Pancreas (tissue), 10 donors: ENCODE data around the gene ESPNL. TPM values are rescaled to one million over a fixed set of nuclear protein-coding genes. Genes with fewer than 3 reads are reported as not detected.
A peak's percentile ranks its signal among the peaks of the same experiment; 100 is the strongest.

Experiments used
- ATAC-seq, 4 donors: fragments of 200-7000 bp; cut with Tn5 transposase; one replicate each; pipeline versions ENCODE4 v1.8.0 to v1.9.1; 2020; ENCODE audit warnings: mild to moderate bottlenecking in 4 of 4, moderate library complexity in 4 of 4
- DNase-seq, 6 donors: peaks; one replicate each; pipeline ENCODE4 v3.0.0-alpha.2; 2020
- FAIRE-seq: peaks from 2 replicates; lab custom pipeline; 2012; peaks lifted over from hg19 to GRCh38; lab: Jason Lieb, UNC
- H3K27ac ChIP-seq, 4 donors: fragments of 200-600 bp; sonication (generic); 1 replicate in 3 of 4; 2 replicates in 1 of 4; pipeline versions ENCODE4 v1.5.0 to v1.8.0; 2020
- H3K27me3 ChIP-seq, 4 donors: fragments of 200-600 bp; one replicate each; pipeline ENCODE4 v1.8.0; 2021
- H3K36me3 ChIP-seq, 3 donors: fragments of 200-600 bp; sonication (generic) in 1 of 3; one replicate each; pipeline versions ENCODE4 v1.5.0 to v1.8.0; 2020 to 2021
- H3K4me1 ChIP-seq, 3 donors: fragments of 200-600 bp; one replicate each; pipeline ENCODE4 v1.8.0; 2021
- H3K4me3 ChIP-seq, 4 donors: fragments of 200-600 bp; sonication (generic) in 2 of 4; one replicate each; pipeline versions ENCODE4 v1.5.0 to v1.8.0; 2020 to 2021
- H3K9me3 ChIP-seq, 4 donors: fragments of 200-600 bp; one replicate each; pipeline ENCODE4 v1.8.0; 2021
- WGBS, 2 donors: extraction: QIAGEN DNeasy Blood & Tissue Kit; methylation state at CpG; one replicate each; pipeline ENCODE4 v1.1.7; 2013; 5-methylcytosine and 5-hydroxymethylcytosine counted together
- intact Hi-C, 3 donors: fragments of 100-400 bp; cut with DNase I; formaldehyde crosslinking; loops; one replicate each; pipeline versions ENCODE4 v1.11.1 to v1.14.2; 2022
- polyA plus RNA-seq, 2 donors: library from polyadenylated mRNA; stranded (reverse); fragments of 200-250 nt; gene quantifications; one replicate each; pipeline ENCODE4 v1.2.3, GENCODE V29; 2013
- total RNA-seq, 6 donors: library from RNA; stranded (reverse); fragmentation: NEBNext Ultra II Directional in 4 of 6; extraction: Animal tissue kit (Norgen Biotek cat#: 25700) in 4 of 6; gene quantifications; one replicate each; pipeline versions ENCODE4 v1.2.1 to v1.2.4, GENCODE V29; 2021 to 2023
- TF ChIP-seq, protein P1 (sequence below), 4 donors: fragments of 200-600 bp; sonication (generic) in 3 of 4; IDR thresholded peaks; one replicate each; pipeline versions ENCODE4 v1.5.0 to v1.8.0; 2021; ENCODE audit warnings: antibody characterized with exemption in 4 of 4
- donor health status: healthy with polysubstance abuse.
- donor health status: DM: no; HTN: no; CAD: no; lungs with moderate emphysema.
- donor health status: DM: no; HTN: no; CAD: no.
- donor health status: control.
- donor health status: control.
- donor health status: Bipolar disorder and iron deficiency.
- donor health status: DM: yes; HTN: yes; CAD: no.
- donor health status: DM: no; HTN: no; CAD: no.
- donor health status: DM: no; HTN: no; CAD: no.
- donor health status: DM: yes; HTN: yes; CAD: no.

ESPNL gene
- total and polyA plus RNA-seq, 8 donors, result 0.05 to 0.72 (median 0.25) TPM; not detected in 1

DNA sequence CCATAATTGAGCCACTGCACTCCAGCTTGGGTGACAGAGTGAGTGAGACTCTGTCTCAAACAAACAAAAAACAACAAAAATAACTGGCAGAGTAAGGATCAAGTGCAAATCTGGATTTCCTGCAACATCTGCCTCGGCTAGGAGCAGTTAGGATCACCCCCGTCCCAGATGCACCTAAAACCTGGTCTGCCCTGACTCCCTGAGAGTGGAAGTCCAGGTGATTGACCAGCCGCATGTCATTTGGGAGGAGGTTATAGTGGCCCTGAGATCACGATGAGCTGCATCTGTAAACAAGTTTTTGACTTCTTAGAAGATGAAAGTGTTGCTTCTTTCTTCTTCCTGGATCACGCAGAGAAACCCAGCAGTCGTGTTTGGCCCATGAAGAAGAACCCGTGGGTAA lies 5.0 kb upstream of the ESPNL start:
- Histone ChIP-seq H3K27ac (no peak overlapping the region), H3K36me3 (no peaks in the 10 kb centered on the region), H3K9me3 (no peaks in the 10 kb centered on the region), H3K4me1 (peaks cover 0 to 5% (median 5%) of the 10 kb centered on the region in 3 donors), H3K4me3 (no peak overlapping the region), H3K27me3 (no peaks in the 10 kb centered on the region)
- TF ChIP-seq, protein P1, sequence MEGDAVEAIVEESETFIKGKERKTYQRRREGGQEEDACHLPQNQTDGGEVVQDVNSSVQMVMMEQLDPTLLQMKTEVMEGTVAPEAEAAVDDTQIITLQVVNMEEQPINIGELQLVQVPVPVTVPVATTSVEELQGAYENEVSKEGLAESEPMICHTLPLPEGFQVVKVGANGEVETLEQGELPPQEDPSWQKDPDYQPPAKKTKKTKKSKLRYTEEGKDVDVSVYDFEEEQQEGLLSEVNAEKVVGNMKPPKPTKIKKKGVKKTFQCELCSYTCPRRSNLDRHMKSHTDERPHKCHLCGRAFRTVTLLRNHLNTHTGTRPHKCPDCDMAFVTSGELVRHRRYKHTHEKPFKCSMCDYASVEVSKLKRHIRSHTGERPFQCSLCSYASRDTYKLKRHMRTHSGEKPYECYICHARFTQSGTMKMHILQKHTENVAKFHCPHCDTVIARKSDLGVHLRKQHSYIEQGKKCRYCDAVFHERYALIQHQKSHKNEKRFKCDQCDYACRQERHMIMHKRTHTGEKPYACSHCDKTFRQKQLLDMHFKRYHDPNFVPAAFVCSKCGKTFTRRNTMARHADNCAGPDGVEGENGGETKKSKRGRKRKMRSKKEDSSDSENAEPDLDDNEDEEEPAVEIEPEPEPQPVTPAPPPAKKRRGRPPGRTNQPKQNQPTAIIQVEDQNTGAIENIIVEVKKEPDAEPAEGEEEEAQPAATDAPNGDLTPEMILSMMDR (IDR thresholded peaks at IDR 0.05), result no peak
- FAIRE-seq, result no peak
- ATAC-seq, result no peak
- 89 to 91% methylated on average over 7 of the region's 7 CpGs for WGBS, 2 donors
- intact Hi-C loops, result no loop called here
- DNase-seq, result no peak

DNA sequence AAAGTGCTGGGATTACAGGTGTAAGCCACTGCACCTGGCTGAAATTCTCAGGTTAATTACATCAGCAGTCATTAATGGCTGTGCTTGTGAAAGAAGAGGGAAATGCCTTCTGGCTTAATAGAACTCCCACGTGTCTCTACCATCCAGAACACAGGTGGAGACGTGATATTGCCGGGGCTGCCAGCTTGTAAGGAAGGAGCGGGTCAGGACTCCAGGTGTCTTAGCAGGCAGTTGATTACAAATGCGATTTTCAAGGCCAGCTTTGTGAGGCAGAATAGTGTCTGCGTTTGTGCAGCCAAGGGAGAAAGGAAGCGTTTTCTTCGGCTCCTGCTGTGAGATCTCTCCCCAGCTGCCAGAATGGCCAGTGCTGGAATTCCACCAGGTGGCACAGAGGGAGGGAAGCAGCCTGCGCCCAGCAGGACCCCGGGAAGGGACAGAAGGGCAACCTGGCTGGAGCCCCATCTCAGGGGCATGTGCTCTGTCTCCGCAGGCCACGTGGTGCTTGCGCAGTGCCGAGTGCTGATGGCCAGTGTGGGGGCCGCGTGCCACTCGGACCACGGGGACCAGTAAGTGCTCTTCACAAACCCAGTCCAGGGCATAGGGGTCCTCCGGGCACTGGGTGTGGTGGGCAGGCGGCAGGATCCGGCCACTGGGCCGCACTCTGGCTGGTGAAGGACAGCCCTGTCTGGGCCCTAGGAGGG lies 3.7 kb upstream of the ESPNL start:
- WGBS, 2 donors, result 52% methylated on average over 22 of the region's 22 CpGs
- DNase-seq (peak; percentile 64 to 84 (median 79)), ATAC-seq (peak; percentile 69 to 80 (median 74)), FAIRE-seq (no peak)
- Histone ChIP-seq H3K36me3 (no peaks in the 10 kb centered on the region), H3K4me3 (no peak overlapping the region), H3K4me1 (peaks cover 0 to 5% (median 5%) of the 10 kb centered on the region in 3 donors), H3K27ac (peak overlapping the region; percentile 66 to 74 (median 70)), H3K27me3 (no peaks in the 10 kb centered on the region), H3K9me3 (no peaks in the 10 kb centered on the region)
- TF ChIP-seq, protein P1 (IDR thresholded peaks at IDR 0.05), result no peak
- intact Hi-C loops, result no loop called here

DNA sequence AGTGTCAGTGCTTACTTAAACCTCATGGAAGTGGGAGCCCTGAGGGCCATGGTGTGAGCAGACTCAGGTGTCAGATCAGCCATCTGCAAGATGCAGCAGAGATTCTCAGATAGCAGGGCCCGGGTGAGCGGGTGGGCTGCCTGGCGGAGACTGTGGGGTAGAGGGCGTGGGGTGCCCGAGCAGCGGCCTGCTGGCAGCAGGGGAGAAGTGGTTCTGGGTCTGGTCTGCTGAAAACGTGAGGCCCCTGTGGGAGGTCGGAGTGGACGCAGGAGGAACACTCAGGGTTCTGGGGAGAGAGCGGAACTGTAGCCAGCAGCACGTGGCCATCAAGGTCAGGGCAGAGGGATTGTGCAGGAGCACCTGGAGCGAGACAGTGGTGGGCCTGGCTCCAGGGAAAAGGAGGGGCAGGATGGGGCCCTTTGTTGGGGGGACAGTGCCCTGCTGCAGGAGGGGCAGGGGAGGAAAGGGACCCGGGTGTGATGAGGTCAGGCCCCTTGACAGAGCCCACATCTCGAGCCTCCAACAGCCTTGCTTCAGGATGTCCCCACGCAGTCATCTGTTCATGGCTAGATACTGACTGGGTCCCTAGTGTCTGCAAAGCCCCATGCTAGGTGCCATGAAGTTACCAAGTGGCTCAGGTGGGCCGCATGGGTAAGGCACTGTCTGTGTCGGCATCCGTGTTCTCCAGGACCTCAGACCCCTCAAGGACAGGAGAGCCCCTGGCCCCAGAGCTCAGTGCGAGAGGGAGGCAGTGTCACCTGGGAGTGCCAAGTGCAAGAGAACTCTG lies 2.7 kb upstream of the ESPNL start:
- DNase-seq, result peak in 3 of 6 donors; percentile 49 to 73 (median 54)
- no peaks in the 10 kb centered on the region for H3K9me3 ChIP-seq
- no peak overlapping the region for H3K4me3 ChIP-seq
- 78 to 85% methylated on average over 18 to 19 of the region's 19 CpGs for WGBS, 2 donors
- H3K27ac ChIP-seq, result peak overlapping the region in 3 of 4 donors; percentile 66 to 73 (median 67)
- TF ChIP-seq, protein P1 (IDR thresholded peaks at IDR 0.05), result no peak
- H3K4me1 ChIP-seq, result peaks cover 0 to 5% (median 5%) of the 10 kb centered on the region in 3 donors
- H3K36me3 ChIP-seq, result no peaks in the 10 kb centered on the region
- peak in 2 of 4 donors; percentile 47 to 60 for ATAC-seq
- no peak for FAIRE-seq
- H3K27me3 ChIP-seq, result no peaks in the 10 kb centered on the region
- intact Hi-C loops, result no loop called here

DNA sequence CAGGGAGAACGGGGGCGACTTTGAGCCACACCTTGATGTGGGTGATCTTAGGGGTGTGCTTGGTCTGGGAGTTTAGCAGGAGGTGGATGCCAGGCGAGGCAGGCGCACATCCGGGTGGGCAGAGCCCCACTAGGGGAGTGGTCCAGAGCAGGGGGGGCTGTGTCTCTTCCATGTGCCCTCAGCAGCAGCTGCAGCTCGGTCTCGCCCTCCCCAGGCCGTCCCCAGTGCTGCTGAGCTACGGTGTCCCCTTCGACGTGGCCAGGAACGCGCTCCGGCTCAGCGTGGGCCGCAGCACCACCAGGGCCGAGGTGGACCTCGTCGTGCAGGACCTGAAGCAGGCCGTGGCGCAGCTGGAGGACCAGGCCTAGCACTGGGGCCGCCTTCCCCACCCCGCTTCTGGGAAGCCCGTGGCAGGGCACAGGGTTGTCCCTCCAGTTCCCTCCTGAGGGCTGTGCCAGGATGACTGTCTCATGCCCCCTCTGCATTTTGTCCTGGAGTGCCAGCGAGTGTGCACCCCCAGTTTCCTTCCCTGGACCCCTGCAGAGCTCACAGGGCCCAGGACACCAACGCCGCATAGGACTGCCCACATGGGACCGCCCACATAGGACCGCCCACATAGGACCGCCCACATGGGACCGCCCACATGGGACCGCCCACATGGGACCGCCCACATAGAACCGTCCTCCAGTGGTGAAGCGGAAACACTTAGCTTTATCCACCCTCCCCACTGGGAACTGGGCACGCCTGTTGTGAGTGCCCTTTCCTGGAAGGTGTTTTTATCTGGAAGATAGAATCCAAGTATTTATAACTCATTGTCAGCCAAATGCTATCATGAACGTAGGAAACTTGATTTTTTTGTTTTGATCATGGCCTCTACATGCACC lies 1.9 kb upstream of the ESPNL start:
- H3K27me3 ChIP-seq, result no peaks in the 10 kb centered on the region
- no peak for FAIRE-seq
- TF ChIP-seq, protein P1 (IDR thresholded peaks at IDR 0.05), result no peak
- DNase-seq, result peak in 5 of 6 donors; percentile 45 to 82 (median 65)
- no peak overlapping the region for H3K4me3 ChIP-seq
- H3K36me3 ChIP-seq, result no peaks in the 10 kb centered on the region
- intact Hi-C loops, result no loop called here
- ATAC-seq, result peak in 3 of 4 donors; percentile 72 to 77 (median 76)
- no peaks in the 10 kb centered on the region for H3K9me3 ChIP-seq
- H3K4me1 ChIP-seq, result peaks cover 0 to 5% (median 5%) of the 10 kb centered on the region in 3 donors
- 80 to 81% methylated on average over 35 to 37 of the region's 37 CpGs for WGBS, 2 donors
- H3K27ac ChIP-seq, result peak overlapping the region in 1 of 4 donors; percentile 39
